Endothelial cell of umbilical vein (primary cell): Measurements from ENCODE around the gene SPAG17. TPM values are rescaled to one million over a fixed set of nuclear protein-coding genes. Genes with fewer than 3 reads are reported as not detected.

Experiments used
- BruUV-seq: library from RNA; stranded (reverse); fragments of 400-500 nt; replicated peaks from 2 replicates; lab custom pipeline; 2021; lab: Mats Ljungman, UMichigan
- CTCF ChIA-PET: fragments of 300-600, 350-600 bp; sonication (Branson Sonifier 250); formaldehyde crosslinking; loops from one replicate; lab custom pipeline; 2021; ENCODE audit warnings: antibody characterized with exemption, inconsistent platforms; lab: Charles Lee
- POLR2A ChIA-PET: fragments of 300-600, 350-600 bp; sonication (Branson Sonifier 250); formaldehyde crosslinking; loops from one replicate; lab custom pipeline; 2021; ENCODE audit warnings: antibody characterized with exemption, inconsistent platforms; lab: Charles Lee
- DNase-seq: peaks from one replicate; pipeline ENCODE4 v3.0.0-alpha.2; 2011; ENCODE audit warnings: low read depth, low spot score
- FAIRE-seq: peaks from 2 replicates; lab custom pipeline; 2011; peaks lifted over from hg19 to GRCh38; lab: Jason Lieb, UNC
- H2AFZ ChIP-seq: 2 replicates; pipeline ENCODE4 v1.6.0; 2012; ENCODE audit warnings: low read depth, low read length, control low read depth, inconsistent platforms
- H3K27ac ChIP-seq: 2 replicates; pipeline ENCODE4 v1.5.1; 2011; ENCODE audit warnings: low read depth, mild to moderate bottlenecking, control low read depth, low read length, moderate library complexity; ENCODE audit not compliant: insufficient read depth
- H3K27me3 ChIP-seq, 2 experiments: 2 replicates each; pipeline versions ENCODE4 v1.6.0 to v1.6.1; 2011; ENCODE audit warnings: low read length in 2 of 2, mixed read lengths in 1 of 2; ENCODE audit not compliant: control insufficient read depth in 2 of 2, insufficient read depth in 2 of 2
- H3K36me3 ChIP-seq, 2 experiments: 2 replicates in 1 of 2; 3 replicates in 1 of 2; pipeline ENCODE4 v1.5.1; 2011; ENCODE audit warnings: low read length in 2 of 2, mild to moderate bottlenecking in 1 of 2, moderate library complexity in 1 of 2; ENCODE audit not compliant: control insufficient read depth in 2 of 2, insufficient read depth in 2 of 2; ENCODE audit errors: extremely low read depth in 1 of 2
- H3K4me1 ChIP-seq: 3 replicates; pipeline ENCODE4 v1.5.1; 2011; ENCODE audit warnings: mild to moderate bottlenecking, low read length; ENCODE audit not compliant: control insufficient read depth, insufficient read depth; ENCODE audit errors: extremely low read depth
- H3K4me2 ChIP-seq: 2 replicates; pipeline ENCODE4 v1.6.1; 2011; ENCODE audit warnings: low read length, control low read depth, mixed read lengths; ENCODE audit not compliant: insufficient read depth
- H3K4me3 ChIP-seq, 3 experiments: fragments of 200-600 bp in 1 of 3; sonication (generic), shearing (Covaris generic) in 1 of 3; replicated peaks in 1 of 3; 2 replicates each; pipeline ENCODE4 v1.5.1; 2011 to 2016; ENCODE audit warnings: control low read depth in 3 of 3, low read length in 3 of 3, mild to moderate bottlenecking in 2 of 3, inconsistent platforms in 1 of 3, low read depth in 1 of 3, moderate library complexity in 1 of 3; ENCODE audit not compliant: insufficient read depth in 1 of 3
- H3K79me2 ChIP-seq: 2 replicates; pipeline ENCODE4 v1.6.0; 2012; ENCODE audit warnings: low read length, inconsistent platforms; ENCODE audit not compliant: control insufficient read depth, insufficient read depth
- H3K9ac ChIP-seq: replicated peaks from 2 replicates; pipeline ENCODE3; 2011; ENCODE audit warnings: low read length, control low read depth; ENCODE audit not compliant: insufficient read depth; ENCODE audit errors: extremely low read depth
- H3K9me1 ChIP-seq: replicated peaks from 3 replicates; pipeline ENCODE4 v1.6.0; 2011; ENCODE audit warnings: mild to moderate bottlenecking, low read length; ENCODE audit not compliant: control insufficient read depth, insufficient read depth; ENCODE audit errors: extremely low read depth
- H3K9me3 ChIP-seq: replicated peaks from 2 replicates; pipeline ENCODE4 v1.5.1; 2012; ENCODE audit warnings: low read length, inconsistent platforms; ENCODE audit not compliant: control insufficient read depth, insufficient read depth
- H4K20me1 ChIP-seq: replicated peaks from 2 replicates; pipeline ENCODE3; 2011; ENCODE audit warnings: mild to moderate bottlenecking, low read length; ENCODE audit not compliant: control insufficient read depth, insufficient read depth; ENCODE audit errors: extremely low read depth
- EZH2 ChIP-seq: IDR thresholded peaks from 2 replicates; pipeline ENCODE4 v1.6.1; 2012; ENCODE audit warnings: borderline replicate concordance, low read depth, mild to moderate bottlenecking, moderate library complexity, low read length, inconsistent platforms; ENCODE audit not compliant: severe bottlenecking
- FOS ChIP-seq: IDR thresholded peaks from 2 replicates; pipeline ENCODE4 v1.6.1; 2011; ENCODE audit warnings: mild to moderate bottlenecking, low read length, moderate library complexity, borderline replicate concordance; ENCODE audit not compliant: insufficient read depth
- GATA2 ChIP-seq: IDR thresholded peaks from 2 replicates; pipeline ENCODE4 v1.7.0; 2011; ENCODE audit warnings: low read depth, mild to moderate bottlenecking, moderate library complexity, mixed read lengths, low read length; ENCODE audit not compliant: insufficient read length, insufficient read depth
- JUN ChIP-seq: IDR thresholded peaks from 2 replicates; pipeline ENCODE4 v1.6.1; 2011; ENCODE audit warnings: borderline replicate concordance, low read depth; ENCODE audit not compliant: insufficient read length, insufficient read depth
- MYC ChIP-seq: IDR thresholded peaks from one replicate; pipeline ENCODE4 v1.6.1; 2011; ENCODE audit warnings: mild to moderate bottlenecking, low read depth, low read length
- POLR2A ChIP-seq: IDR thresholded peaks from 2 replicates; pipeline ENCODE4 v1.6.1; 2012; ENCODE audit warnings: low read depth, mild to moderate bottlenecking, control low read depth, low read length
- POLR2AphosphoS5 ChIP-seq: IDR thresholded peaks from 2 replicates; pipeline ENCODE4 v1.6.1; 2012; ENCODE audit warnings: low read depth, mild to moderate bottlenecking, control low read depth, low read length, moderate library complexity; ENCODE audit not compliant: insufficient read depth
- dilution Hi-C: fragments of 300-500 bp; cut with MboI; formaldehyde crosslinking; loops from one replicate; pipeline ENCODE4 v1.15.0; 2019; ENCODE audit warnings: low sequenced_read_pairs; ENCODE audit not compliant: extremely low pct_ligation_motif_present
- intact Hi-C: fragments of 100-400 bp; cut with micrococcal nuclease; formaldehyde crosslinking; loops from one replicate; pipeline ENCODE4 v1.10.0; 2022
- polyA plus RNA-seq, 4 experiments: library from polyadenylated mRNA; depleted of rRNA in 3 of 4; stranded (reverse) in 3 of 4; unstranded in 1 of 4; fragments of >200 nt; gene quantifications; 2 replicates each; pipeline versions ENCODE4 v1.2.1 to v1.2.3, GENCODE V29; 2011 to 2012; ENCODE audit warnings: missing spikeins in 1 of 4
- total RNA-seq: library from RNA; stranded (reverse); gene quantifications from 2 replicates; pipeline ENCODE4 v1.2.3, GENCODE V29; 2021
- TF ChIP-seq, protein P1 (sequence below): IDR thresholded peaks from 2 replicates; pipeline ENCODE4 v1.6.1; 2011; ENCODE audit not compliant: insufficient read depth, insufficient read length
- TF ChIP-seq, protein P2 (sequence below), 2 donors: IDR thresholded peaks; 1 replicate in 1 of 2; 2 replicates in 1 of 2; pipeline ENCODE4 v1.5.1; 2011; ENCODE audit warnings: low read length in 2 of 2, mild to moderate bottlenecking in 2 of 2, moderate library complexity in 2 of 2, control low read depth in 1 of 2, inconsistent platforms in 1 of 2, low read depth in 1 of 2; ENCODE audit not compliant: insufficient read depth in 1 of 2; ENCODE audit errors: extremely low read depth in 1 of 2

SPAG17 gene
- total and polyA plus RNA-seq, 2 donors (not counting 3 experiments of a cell fraction or from before 2014, with no cell fraction given), result not detected

DNA sequence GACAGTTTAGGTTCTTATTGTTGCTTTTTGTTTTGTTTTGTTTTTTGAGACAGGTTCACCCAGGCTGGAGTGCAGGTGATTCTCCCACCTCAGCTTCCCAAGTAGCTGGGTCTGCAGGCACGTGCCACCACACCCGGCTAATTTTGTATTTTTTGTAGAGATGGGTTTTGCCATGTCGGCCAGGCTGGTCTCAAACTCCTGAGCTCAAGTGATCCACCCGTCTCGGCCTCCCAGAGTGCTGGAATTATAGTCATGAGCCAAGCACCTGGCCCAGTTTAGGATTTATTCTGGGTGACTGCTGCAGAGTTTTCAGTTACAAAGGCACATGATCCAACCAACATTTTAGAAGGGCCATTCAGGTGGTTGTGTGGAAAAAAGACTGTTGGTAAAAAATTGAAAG lies 102.0 kb downstream of the SPAG17 start:
- Histone ChIP-seq H3K9me1 (no peaks in the 10 kb centered on the region), H3K36me3 (no peaks in the 10 kb centered on the region), H4K20me1 (no peaks in the 10 kb centered on the region), H3K9me3 (no peaks in the 10 kb centered on the region), H3K27ac (no peak overlapping the region), H3K4me3 (no peak overlapping the region), H3K4me2 (no peak overlapping the region), H3K27me3 (no peaks in the 10 kb centered on the region), H3K9ac (no peak overlapping the region), H2AFZ (no peak overlapping the region), H3K79me2 (no peaks in the 10 kb centered on the region), H3K4me1 (no peaks in the 10 kb centered on the region)
- ChIA-PET CTCF (interaction anchor here (0.7 kb wide), 1 partner anchor 1121 kb away, joined by 3 read pairs; no protein-coding TSS in a partner anchor), POLR2A (no interaction called here)
- no peak for DNase-seq
- BruUV-seq, result no TSS peak
- no peak for TF ChIP-seq POLR2AphosphoS5
- TF ChIP-seq, protein P1, sequence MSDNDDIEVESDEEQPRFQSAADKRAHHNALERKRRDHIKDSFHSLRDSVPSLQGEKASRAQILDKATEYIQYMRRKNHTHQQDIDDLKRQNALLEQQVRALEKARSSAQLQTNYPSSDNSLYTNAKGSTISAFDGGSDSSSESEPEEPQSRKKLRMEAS, result no peak
- TF ChIP-seq EZH2, result no peak
- no peak for FAIRE-seq
- intact Hi-C loops, result no loop called here
- dilution Hi-C loops, result no loop called here

DNA sequence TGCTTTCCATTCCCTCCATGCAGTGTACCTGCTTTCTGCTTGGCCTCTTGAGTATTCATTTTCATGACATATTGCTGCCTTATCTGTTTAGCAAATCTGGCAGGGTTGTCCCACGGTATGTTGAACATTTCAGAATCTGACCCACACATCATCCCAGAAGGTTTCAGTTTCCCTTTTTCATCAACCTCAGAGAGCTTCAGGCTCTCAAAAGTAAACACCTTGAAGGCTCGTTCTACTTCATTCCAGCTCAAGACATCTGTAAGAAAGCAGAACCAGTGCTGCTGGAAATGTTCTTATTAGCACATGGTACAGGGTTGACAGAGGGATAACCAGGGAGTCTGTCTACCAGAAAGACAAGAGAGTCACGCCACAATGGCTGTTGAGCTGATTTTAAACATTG lies 103.6 kb downstream of the SPAG17 start:
- dilution Hi-C loops, result no loop called here
- H4K20me1 ChIP-seq, result no peaks in the 10 kb centered on the region
- TF ChIP-seq JUN (no peak), GATA2 (no peak), EZH2 (no peak), MYC (no peak), POLR2A (no peak), FOS (no peak), POLR2AphosphoS5 (no peak)
- TF ChIP-seq, protein P1, result no peak
- TF ChIP-seq, protein P2, sequence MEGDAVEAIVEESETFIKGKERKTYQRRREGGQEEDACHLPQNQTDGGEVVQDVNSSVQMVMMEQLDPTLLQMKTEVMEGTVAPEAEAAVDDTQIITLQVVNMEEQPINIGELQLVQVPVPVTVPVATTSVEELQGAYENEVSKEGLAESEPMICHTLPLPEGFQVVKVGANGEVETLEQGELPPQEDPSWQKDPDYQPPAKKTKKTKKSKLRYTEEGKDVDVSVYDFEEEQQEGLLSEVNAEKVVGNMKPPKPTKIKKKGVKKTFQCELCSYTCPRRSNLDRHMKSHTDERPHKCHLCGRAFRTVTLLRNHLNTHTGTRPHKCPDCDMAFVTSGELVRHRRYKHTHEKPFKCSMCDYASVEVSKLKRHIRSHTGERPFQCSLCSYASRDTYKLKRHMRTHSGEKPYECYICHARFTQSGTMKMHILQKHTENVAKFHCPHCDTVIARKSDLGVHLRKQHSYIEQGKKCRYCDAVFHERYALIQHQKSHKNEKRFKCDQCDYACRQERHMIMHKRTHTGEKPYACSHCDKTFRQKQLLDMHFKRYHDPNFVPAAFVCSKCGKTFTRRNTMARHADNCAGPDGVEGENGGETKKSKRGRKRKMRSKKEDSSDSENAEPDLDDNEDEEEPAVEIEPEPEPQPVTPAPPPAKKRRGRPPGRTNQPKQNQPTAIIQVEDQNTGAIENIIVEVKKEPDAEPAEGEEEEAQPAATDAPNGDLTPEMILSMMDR (IDR thresholded peaks at IDR 0.05; ENCODE audit: extremely low read depth in 1 of 2, insufficient read depth in 1 of 2, low read depth in 1 of 2, low read length in 2 of 2), result no peak
- ChIA-PET POLR2A (no interaction called here), CTCF (no interaction called here)
- no peak overlapping the region for H3K27ac ChIP-seq
- intact Hi-C loops, result no loop called here
- H3K4me1 ChIP-seq, result no peaks in the 10 kb centered on the region
- no peak overlapping the region for H3K4me2 ChIP-seq
- H3K9me1 ChIP-seq, result no peaks in the 10 kb centered on the region
- no peak overlapping the region for H3K4me3 ChIP-seq
- no peak for FAIRE-seq
- BruUV-seq, result no TSS peak
- no peaks in the 10 kb centered on the region for H3K27me3 ChIP-seq
- H3K79me2 ChIP-seq, result no peaks in the 10 kb centered on the region
- H3K9ac ChIP-seq, result no peak overlapping the region
- no peak for DNase-seq
- no peaks in the 10 kb centered on the region for H3K9me3 ChIP-seq
- H3K36me3 ChIP-seq, result no peaks in the 10 kb centered on the region
- H2AFZ ChIP-seq, result no peak overlapping the region
